ENCODE measurements around the gene C1orf226. TPM values are rescaled to one million over a fixed set of nuclear protein-coding genes. Genes with fewer than 3 reads are reported as not detected.

The C1orf226 gene
- total RNA-seq, 1 experiment from 2014 or later, result 7.7 TPM

GRCh38 chr1:162420120-162420519 is 38.6 kb downstream of the C1orf226 start:
- peaks cover 28 to 36% of the 10 kb centered on the region in 2 experiments; a peak in 3 of 4 replicates for H3K4me1 ChIP-seq (ENCODE audit: control insufficient read depth in 1 of 2, insufficient read depth in 2 of 2, low read length in 2 of 2)
- H3K9me3 ChIP-seq (ENCODE audit: control insufficient read depth in 1 of 2, insufficient read depth in 1 of 2, low read depth in 1 of 2, low read length in 2 of 2), result no peaks in the 10 kb centered on the region
- TF ChIP-seq SRF (IDR thresholded peaks at IDR 0.05; ENCODE audit: low read depth) (0 out of 2 replicates have a peak, but pooled peaks have one; percentile 62), EZH2phosphoT487 (IDR thresholded peaks at IDR 0.05; ENCODE audit: borderline replicate concordance) (no peak), SP1 (IDR thresholded peaks at IDR 0.05; ENCODE audit: low read depth) (0 out of 2 replicates have a peak, but pooled peaks have one; percentile 4)
- H2AFZ ChIP-seq (ENCODE audit: low read depth, low read length, poor library complexity, severe bottlenecking), result peak overlapping the region; percentile 72
- no peaks in the 10 kb centered on the region for H3K36me3 ChIP-seq (ENCODE audit: control insufficient read depth in 1 of 2, insufficient read depth in 2 of 2, low read length in 2 of 2)
- H3K4me2 ChIP-seq (ENCODE audit: low read length), result peak overlapping the region; percentile 51
- H3K4me3 ChIP-seq (replicated peaks in 1 of 2; ENCODE audit: low read depth in 1 of 2, low read length in 2 of 2), result 0 out of 4 replicates have a peak overlapping the region, but pooled peaks of 1 of the 2 experiments have one; percentile 8
- intact Hi-C loops (cut with micrococcal nuclease), result no loop called here
- no peak overlapping the region; the same call in 1 of the 2 replicates for H3K27ac ChIP-seq (ENCODE audit: low read depth, low read length)
- H3K79me2 ChIP-seq (ENCODE audit: insufficient read depth, low read length), result no peaks in the 10 kb centered on the region
- no peaks in the 10 kb centered on the region for H3K27me3 ChIP-seq (ENCODE audit: insufficient read depth, low read length)
- RAD21 ChIA-PET (ENCODE audit: low non-redundant PET in 1 of 2, low total read pairs in 2 of 2, uncharacterized antibody in 2 of 2, unreplicated experiment in 2 of 2), result no interaction called here
- CTCF ChIA-PET, result interaction anchor here (1.3 kb wide), 1 partner anchor 364 kb away, joined by 3 read pairs; no protein-coding TSS in a partner anchor
- no peaks in the 10 kb centered on the region for H4K20me1 ChIP-seq (ENCODE audit: insufficient read depth)
- POLR2A ChIA-PET, result no interaction called here
- ATAC-seq (peak; percentile 41), DNase-seq (ENCODE audit: low read depth, low spot score) (no peak)
- TSS peak; percentile 50 for BruUV-seq (replicated peaks)
- no peak overlapping the region for H3K9ac ChIP-seq (ENCODE audit: low read length)
- H3K9me2 ChIP-seq (ENCODE audit: insufficient read depth), result no peaks in the 10 kb centered on the region

GRCh38 chr1:162421258-162422164 is 40.0 kb downstream of the C1orf226 start:
- Histone ChIP-seq H3K4me3 (replicated peaks in 1 of 2; ENCODE audit: low read depth in 1 of 2, low read length in 2 of 2) (no peak overlapping the region), H2AFZ (ENCODE audit: low read depth, low read length, poor library complexity, severe bottlenecking) (peak overlapping the region; percentile 13), H3K4me1 (ENCODE audit: control insufficient read depth in 1 of 2, insufficient read depth in 2 of 2, low read length in 2 of 2) (peaks cover 28 to 36% of the 10 kb centered on the region in 2 experiments; a peak in 3 of 4 replicates), H3K9me2 (ENCODE audit: insufficient read depth) (no peaks in the 10 kb centered on the region), H3K27ac (ENCODE audit: low read depth, low read length) (no peak overlapping the region), H3K36me3 (ENCODE audit: control insufficient read depth in 1 of 2, insufficient read depth in 2 of 2, low read length in 2 of 2) (no peaks in the 10 kb centered on the region), H3K9ac (ENCODE audit: low read length) (no peak overlapping the region), H3K4me2 (ENCODE audit: low read length) (0 out of 2 replicates have a peak overlapping the region, but pooled peaks have one; percentile 8), H3K79me2 (ENCODE audit: insufficient read depth, low read length) (no peaks in the 10 kb centered on the region), H3K27me3 (ENCODE audit: insufficient read depth, low read length) (no peaks in the 10 kb centered on the region), H3K9me3 (ENCODE audit: control insufficient read depth in 1 of 2, insufficient read depth in 1 of 2, low read depth in 1 of 2, low read length in 2 of 2) (no peaks in the 10 kb centered on the region), H4K20me1 (ENCODE audit: insufficient read depth) (no peaks in the 10 kb centered on the region)
- BruUV-seq (replicated peaks), result no TSS peak
- POLR2A ChIA-PET, result no interaction called here
- intact Hi-C loops (cut with micrococcal nuclease), result no loop called here
- DNase-seq (ENCODE audit: low read depth, low spot score) (no peak), ATAC-seq (no peak)
- RAD21 ChIA-PET (ENCODE audit: low non-redundant PET in 1 of 2, low total read pairs in 2 of 2, uncharacterized antibody in 2 of 2, unreplicated experiment in 2 of 2), result no interaction called here
- TF ChIP-seq TCF7L2 (IDR thresholded peaks at IDR 0.05; ENCODE audit: borderline replicate concordance, extremely low read depth, insufficient read depth, insufficient read length) (no peak), EGR1 (IDR thresholded peaks at IDR 0.05; ENCODE audit: low read depth) (no peak), EZH2 (IDR thresholded peaks at IDR 0.05) (no peak), ZFX (IDR thresholded peaks at IDR 0.05) (no peak), YY1 (IDR thresholded peaks at IDR 0.05; ENCODE audit: extremely low read depth, insufficient replicate concordance, low read depth, low read length) (no peak), REST (IDR thresholded peaks at IDR 0.05; ENCODE audit: low read depth) (no peak), CTCF (IDR thresholded peaks at IDR 0.05 in 2 of 3, conservative IDR thresholded peaks at IDR 0.05 in 1 of 3; ENCODE audit: borderline replicate concordance in 1 of 3, insufficient read depth in 1 of 3, low read depth in 2 of 3, low read length in 2 of 3) (no peak), CBX3 (IDR thresholded peaks at IDR 0.05; ENCODE audit: low read depth) (no peak), POLR2AphosphoS5 (IDR thresholded peaks at IDR 0.05; ENCODE audit: low read depth, low read length) (no peak)
- CTCF ChIA-PET, result no interaction called here

Measured in HCT116 (cell line).